HG02884 (cell line): ENCODE results near the gene KCTD5.
"Not testable (repeated sequence)": the region's sequence is repeated elsewhere in the genome, so short reads cannot be mapped to it uniquely, and the experiment has no call there.

Source experiments
- ATAC-seq: cut with Tn5 transposase; IDR thresholded peaks from one replicate; pipeline ENCODE4 v1.9.1; 2021; ENCODE audit warnings: mild to moderate bottlenecking, moderate library complexity; ENCODE audit not compliant: unreplicated experiment

Gene KCTD5

GRCh38 chr16:2671741-2672140, 10.6 kb upstream of the KCTD5 start:
- ATAC-seq, result no peak

- peak; percentile 72 for ATAC-seq
Measured at GRCh38 chr16:2673066-2673999, 9.0 kb upstream of the KCTD5 start.

- no peak for ATAC-seq
Measured at GRCh38 chr16:2675021-2675420, 7.3 kb upstream of the KCTD5 start.

- ATAC-seq, result no peak
Measured at GRCh38 chr16:2675714-2676113, 6.6 kb upstream of the KCTD5 start.

DNA sequence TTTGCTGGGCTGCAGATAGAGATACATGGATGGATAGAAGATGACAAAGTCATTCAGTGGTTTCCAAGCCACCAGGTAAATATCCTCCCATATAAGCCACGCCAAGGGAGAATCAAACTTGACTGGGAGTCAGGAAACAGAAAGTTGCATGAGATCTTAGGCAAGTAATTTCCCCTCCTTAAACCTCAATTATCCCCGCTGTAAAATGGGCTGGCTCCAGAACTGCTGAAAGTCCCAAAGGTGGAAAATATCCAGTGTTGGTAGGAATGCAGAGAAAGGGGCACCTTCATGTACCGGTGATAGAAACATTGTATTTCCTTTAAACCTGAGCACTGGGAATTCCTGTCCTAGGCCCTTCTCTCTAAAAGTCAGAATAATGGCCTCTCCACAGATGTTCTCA, 5.4 kb upstream of the KCTD5 start:
- ATAC-seq, result not testable (repeated sequence)

GRCh38 chr16:2678206-2678965, 3.9 kb upstream of the KCTD5 start:
- not testable (repeated sequence) for ATAC-seq

DNA sequence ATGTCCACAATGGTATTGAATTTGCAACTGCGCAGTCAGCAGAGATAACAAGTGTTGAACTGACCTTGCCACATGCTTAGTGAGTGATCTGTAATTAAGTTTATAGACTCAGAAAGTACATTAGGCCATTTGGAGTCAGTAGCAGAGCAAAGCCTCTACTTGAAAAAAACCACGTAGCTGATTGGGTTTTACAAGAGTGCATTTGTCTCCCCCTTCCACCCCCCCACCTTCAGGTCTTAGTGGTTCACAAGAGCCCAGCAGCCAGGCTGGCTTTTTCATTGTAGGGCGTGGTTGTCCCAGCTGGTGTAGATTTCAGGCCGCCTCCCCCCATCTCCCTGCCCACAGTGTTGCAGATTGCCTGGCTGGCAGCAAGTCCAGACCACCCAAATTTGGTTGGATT, 2.4 kb upstream of the KCTD5 start:
- ATAC-seq, result not testable (repeated sequence)

- ATAC-seq, result not testable (repeated sequence)
Measured at GRCh38 chr16:2680360-2680759, 2.0 kb upstream of the KCTD5 start.

GRCh38 chr16:2683041-2683440, 718 bp downstream of the KCTD5 start:
- not testable (repeated sequence) for ATAC-seq

GRCh38 chr16:2686075-2686474, 3.8 kb downstream of the KCTD5 start:
- ATAC-seq, result not testable (repeated sequence)

DNA sequence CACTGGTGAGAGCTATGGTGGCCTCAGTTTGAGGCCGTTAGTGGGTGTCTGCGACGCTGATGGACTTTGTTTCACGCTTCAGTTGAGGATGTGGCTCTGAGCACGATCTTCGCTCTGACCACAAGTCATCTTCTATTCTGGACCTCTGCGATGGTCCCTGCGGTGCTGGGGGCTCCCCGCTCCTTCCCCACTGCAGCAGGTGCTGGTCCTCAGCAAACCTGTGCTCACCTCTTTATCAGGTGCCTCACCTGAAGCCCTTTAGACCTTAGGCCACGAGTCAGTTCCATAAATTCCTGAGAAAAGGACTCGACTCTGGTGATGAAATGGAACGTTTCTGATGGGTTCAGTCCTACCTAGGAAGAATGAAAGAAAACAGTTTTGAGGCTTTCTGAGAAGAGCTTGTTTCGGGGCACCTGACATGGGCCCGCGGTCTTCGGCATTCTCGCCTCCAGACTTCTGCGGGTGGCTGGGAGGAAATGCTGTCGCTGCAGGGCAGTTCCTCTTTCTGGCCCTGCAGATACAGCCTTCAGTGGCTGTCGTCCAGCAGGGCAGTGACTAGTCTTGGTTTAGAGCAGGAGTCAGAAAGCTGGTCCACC, 4.7 kb downstream of the KCTD5 start:
- no peak for ATAC-seq

- ATAC-seq, result no peak
Measured at GRCh38 chr16:2687531-2688308, 5.4 kb downstream of the KCTD5 start.

GRCh38 chr16:2689422-2689821, 7.1 kb downstream of the KCTD5 start:
- ATAC-seq, result not testable (repeated sequence)

GRCh38 chr16:2689968-2690801, 7.9 kb downstream of the KCTD5 start:
- no peak for ATAC-seq

- ATAC-seq, result no peak
Measured at GRCh38 chr16:2690852-2691251, 8.5 kb downstream of the KCTD5 start.

DNA sequence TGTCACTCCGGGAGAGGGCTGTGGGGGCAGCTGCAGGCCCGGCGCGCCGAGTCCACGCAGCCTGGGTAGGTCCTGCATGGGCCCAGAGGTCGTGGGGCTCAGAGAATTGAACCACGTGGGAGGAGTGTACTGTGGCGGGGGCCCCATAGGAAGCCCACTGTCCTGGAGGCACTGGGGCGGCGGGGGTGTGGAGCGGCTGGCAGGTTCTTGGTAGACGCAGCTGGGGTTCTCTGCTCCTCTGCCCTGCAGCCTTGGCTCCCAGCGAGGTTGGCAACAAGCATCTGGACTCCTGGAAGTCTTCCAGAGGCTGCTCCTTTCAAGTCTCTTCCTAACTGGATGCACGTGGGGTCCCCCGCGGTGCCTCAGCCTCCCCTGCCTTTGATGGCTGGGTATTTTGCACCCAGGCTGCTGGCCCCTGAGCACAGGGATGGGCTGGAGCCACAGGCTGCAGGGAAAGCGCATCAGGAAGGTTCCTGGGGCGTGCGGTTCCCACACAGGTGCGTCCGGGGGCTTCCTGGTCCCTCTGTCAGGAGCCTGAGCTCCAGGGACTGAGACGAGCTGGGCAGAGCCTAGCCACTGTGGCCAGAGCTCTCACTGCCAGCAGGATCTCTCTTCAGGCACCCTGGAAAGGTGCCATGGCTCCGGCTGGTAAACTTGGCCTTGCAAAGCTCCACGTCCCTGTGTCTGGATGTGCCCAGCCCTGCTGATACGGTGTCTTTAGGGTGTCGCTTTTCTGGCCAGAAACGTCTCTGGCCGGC, 9.3 kb downstream of the KCTD5 start:
- no peak for ATAC-seq

- no peak for ATAC-seq
Measured at GRCh38 chr16:2692251-2692947, 10.1 kb downstream of the KCTD5 start.

DNA sequence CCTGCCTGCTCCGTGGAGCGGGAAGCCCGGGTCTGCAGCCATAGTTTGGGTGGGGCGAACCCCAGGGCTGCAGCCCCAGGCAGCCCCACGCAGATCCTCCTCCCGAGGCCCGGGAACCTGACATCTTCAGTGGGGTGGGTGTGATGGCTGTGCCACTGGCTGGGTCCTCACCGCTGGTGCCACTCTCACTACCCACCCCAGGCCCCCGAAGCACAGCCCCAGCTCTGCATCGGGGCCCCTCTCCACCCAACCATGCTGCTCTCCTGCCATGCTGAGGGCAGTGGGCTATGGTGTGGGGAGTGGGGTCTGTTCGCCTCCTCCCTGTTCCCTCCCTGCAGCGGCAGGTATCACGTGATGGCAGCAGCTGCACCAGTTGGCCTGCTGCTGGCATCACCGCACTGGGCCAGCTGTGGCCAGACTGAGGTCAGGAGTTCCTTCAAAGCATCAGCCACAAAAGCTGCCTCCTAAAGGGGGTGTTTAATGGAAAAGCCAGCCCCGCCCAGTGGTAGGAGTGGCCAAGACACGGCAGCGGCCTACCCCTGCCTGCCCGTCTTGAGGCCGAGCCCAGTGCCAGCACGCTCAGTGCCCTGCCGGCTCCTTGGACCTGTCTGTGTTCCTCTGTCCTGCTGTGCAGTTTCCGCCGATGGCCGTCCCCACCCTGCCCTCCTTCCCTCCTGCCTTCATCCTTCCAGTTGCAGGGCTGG, 10.8 kb downstream of the KCTD5 start:
- no peak for ATAC-seq
